Tongue (tissue), 2 donors: Measurements from ENCODE around the gene TMEM258. TPM values are rescaled to one million over a fixed set of nuclear protein-coding genes. Genes with fewer than 3 reads are reported as not detected.

Source experiments
- DNase-seq: peaks from one replicate; pipeline ENCODE4 v3.0.0-alpha.2; 2015
- total RNA-seq: library from RNA; depleted of rRNA; stranded (reverse); fragments of >200 nt; gene quantifications from one replicate; pipeline ENCODE4 v1.2.3, GENCODE V29; 2014

Gene TMEM258
- 27.2 TPM for total RNA-seq

DNA sequence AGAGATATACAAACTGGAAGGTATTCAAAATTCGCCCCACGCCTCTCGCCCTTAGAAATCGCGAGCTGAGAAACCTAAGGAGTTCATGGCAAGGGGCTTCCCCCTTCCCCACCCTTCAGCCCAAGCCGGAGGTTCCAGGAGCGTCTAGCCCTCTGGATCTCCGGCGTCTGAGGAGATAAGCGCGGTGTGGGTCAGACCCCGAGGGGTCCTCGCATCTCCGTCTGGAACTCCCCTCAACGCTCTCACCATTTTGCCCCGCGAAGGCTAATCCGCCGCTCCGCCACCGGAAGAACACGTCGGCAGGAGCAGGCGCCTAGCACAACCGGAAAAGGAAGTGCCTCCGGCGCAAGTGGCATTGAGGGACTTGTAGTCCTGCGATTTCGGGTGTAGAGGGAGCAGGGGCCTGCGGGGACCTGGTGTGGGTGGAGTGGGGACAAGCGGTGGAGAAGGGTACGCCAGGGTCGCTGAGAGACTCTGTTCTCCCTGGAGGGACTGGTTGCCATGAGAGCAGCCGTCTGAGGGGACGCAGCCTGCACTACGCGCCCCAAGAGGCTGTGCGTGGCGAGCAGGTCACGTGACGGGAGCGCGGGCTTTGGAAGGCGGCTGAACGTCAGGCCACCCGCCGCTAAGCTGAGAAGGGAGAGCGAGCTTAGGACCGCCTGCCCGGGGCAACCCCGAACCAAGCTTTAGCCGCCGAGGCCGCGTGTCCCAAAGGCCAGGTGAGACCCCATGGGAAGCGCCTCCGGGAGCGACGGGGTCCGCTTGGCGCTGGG lies at the start of gene TMEM258, which contains the start of gene FEN1:
Gene TMEM258 (minus strand): TSS at position 290 of the 773 bp plus-strand sequence. CDS start 41 bp downstream, at position 249.
Gene FEN1 (plus strand): TSS at position 602 of the 773 bp plus-strand sequence. CDS start 2,451 bp downstream, outside the sequence.
- DNase-seq, result peak; percentile 96

DNA sequence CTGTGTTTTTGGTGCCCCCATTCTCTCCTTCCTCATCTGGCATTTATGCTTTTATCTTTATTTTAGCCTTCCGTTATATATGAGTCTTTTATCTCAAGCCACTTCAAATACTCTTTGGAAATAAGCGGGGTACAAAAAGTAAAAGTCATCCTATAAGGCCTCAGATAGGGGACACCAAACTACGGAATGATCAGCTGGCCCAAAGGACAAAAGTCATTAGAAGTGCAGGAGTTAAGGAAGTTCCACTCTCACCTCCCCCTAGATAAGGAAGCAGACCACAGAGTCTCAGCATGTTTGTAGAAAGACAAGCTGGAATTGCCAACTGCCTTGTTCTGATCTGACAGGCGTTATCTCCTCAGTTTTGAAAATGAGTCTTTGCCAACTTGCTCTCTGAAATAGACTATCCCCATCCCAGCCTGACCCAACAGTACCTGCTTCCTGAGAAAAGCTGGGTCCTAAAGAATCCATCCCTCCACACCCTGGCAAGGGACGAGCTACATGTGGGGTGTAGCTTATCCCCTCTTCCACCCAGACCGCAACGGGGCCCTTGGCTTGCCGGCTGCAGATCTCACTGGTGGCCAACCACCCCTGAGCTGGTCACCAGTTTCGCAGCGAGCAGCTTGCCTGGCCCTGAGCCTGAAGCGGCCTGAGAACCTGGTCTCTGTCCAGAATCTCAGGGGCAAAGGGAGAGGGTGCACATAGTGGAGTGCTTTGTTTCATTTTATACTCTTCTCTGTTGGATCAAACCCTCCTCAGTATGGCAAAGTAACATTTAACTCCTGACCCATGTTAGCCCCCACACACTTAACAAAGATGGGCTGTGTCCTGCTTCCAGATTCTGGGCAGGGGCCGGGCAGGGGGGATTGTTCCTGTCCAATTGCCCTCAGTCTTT lies 49.5 kb upstream of the TMEM258 start:
- DNase-seq, result no peak

DNA sequence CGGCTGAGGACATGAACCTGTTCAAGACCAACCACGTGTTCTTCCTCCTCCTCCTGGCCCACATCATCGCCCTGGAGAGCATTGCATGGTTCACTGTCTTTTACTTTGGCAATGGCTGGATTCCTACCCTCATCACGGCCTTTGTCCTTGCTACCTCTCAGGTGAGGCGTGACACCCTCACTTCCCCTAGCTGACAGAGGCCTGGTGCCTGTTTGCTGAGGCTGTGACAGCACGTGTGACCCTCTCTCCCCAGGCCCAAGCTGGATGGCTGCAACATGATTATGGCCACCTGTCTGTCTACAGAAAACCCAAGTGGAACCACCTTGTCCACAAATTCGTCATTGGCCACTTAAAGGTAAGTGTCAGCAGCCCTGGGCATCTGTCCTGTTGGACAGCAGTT lies 48.0 kb upstream of the TMEM258 start:
- DNase-seq, result no peak

DNA sequence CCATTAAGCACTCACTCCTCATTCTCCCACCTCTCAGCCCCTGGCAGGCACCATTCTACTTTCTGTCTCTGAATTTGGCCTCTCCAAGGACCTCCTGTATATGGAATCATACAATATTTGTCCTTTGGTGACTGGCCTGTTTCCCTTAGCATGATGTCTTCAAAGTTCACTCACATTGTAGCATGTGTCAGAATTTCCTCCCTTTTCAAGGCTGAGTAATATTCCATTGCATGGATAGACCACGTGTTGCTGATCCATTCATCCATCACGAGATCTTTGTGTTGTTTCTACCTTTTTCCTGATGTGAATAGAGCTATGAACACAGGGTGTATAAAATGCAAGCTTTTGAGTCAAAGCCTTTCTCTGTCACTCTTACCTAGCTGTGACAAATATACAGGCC lies 47.3 kb upstream of the TMEM258 start:
- no peak for DNase-seq

DNA sequence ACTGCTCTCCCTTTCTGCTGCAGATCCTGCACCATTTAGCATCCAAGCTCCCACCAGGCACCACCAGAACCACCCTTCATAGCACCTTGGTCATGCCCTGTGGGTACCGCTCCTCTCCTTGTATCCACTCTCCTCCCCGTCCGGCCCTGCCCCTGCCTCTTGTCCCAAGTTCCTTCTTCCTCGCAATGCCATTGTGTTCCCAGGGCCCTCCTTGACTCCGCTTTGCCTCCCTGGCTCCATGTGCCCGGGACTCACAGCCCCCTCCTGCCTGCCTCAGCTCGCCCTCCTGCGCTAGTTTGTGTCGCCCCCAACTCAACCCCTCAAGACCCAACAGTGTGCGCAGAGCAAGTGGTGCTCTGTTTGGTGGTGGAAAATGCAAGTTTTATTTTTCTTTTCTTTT lies 46.5 kb upstream of the TMEM258 start:
- no peak for DNase-seq

DNA sequence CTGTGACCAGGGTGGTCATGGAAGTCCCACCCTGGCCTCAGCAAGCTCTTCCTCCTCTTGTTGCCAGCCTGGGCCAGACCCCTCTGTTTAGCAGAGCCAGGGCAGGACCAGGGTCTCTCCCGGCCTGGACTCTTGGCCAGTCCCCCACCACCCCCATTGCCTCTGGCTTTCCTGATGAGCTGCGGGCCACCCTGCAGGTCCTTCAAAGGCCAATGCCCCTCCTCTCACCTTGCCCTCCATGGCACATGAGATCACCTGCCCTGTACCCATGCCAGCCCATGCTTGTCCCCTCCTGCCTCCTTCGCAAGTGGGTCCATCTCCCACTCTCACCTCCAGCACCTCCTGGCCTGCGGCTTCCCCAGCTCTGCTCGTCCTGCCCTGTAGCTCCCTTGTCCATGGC lies 46.1 kb upstream of the TMEM258 start:
- DNase-seq, result no peak

DNA sequence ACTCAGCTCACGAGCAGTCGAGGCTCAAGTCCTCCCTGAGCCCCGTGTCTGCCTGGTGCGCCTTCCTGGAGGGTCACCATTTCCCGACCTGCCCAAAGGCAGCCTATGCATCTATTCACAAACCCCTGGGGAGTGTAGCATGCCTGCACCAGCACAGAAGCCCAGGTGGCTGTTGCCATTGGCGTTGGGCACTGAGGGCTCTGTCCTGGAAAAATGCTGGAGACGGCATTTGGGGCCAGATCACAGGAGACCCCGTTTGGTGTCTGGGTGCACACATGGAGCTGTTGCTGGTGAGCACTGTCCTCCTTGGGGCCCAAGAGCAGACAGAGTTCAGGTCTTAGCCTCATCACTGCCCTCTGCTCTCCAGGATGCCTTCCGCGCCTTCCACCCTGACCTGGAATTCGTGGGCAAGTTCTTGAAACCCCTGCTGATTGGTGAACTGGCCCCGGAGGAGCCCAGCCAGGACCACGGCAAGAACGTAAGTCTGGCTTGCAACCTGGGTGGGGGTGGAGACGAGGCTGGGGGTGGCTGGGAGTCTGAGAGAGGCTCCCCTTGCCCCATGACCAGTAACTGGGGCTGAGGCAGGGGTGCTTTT lies 45.1 kb upstream of the TMEM258 start:
- no peak for DNase-seq

DNA sequence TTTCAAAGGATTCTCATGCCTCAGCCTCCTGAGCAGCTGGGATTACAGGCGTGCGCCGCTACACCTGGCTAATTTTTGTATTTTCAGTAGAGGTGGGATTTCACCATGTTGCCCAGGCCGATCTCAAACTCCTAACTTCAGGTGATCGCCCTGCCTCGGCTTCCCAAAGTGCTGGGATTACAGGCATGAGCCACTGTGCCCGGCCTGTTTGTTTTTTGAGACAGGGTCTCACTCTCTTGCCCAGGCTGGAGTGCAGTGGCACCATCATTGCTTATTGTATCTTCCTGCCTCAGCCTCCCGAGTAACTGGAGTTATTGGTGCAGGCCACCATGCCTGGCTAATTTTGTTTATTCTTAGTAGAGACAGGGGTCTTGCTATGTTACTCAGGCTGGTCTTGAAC lies 43.8 kb upstream of the TMEM258 start:
- no peak for DNase-seq

DNA sequence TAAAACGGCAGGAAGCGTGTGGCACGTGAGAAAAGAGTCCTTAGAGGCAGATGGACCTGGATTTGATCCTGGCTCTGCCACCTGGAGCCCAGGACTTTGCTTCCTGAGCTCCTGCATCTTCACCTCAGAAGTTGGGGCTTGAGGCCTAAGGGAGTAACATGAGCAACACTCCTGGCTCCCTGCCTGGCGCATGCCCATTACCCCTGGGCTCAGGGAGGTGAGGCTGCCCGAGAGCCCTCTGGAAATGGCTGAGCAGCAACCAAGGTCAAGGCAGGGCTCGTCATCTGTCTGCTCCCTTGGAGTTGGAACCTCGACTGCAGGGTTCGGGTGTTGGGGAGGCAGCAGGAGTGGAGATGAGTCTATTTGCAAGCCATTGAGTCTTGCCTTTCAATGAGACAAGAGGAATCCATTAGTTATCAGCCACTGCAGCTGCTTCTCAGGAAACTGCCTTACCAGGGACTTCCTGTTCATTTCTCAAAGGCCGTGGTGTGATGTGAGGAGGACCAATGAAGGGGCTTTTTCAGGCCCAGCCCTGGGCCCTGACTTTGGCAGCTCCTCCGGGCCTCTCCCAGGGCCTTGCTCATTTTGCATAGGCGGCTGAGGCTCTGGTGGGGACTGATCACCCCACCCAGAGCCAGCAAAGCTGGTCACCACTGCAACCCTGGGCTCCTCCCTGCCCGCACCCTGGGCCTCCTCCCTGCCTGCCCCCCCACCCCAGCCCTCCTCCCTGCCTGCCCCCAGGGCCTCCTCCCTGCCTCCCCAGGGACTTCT lies 42.1 kb upstream of the TMEM258 start:
- peak; percentile 60 for DNase-seq

DNA sequence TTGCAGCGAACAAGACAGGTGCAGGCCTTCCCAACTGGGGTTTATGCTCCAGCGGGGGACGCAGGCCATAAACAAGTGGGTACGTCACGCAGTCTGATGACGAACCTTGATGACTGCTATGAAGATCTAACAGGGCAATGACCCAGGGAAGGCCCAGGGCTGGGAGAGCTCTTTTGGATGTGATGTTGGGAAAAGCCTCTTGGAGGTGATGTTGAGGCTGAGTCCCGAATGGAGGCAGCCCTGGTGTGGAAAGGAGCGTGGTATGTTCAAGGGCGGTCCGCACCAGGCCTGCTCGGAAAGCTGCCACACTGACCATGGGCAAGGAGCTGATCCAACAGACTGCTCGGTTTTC lies 41.5 kb upstream of the TMEM258 start:
- no peak for DNase-seq

DNA sequence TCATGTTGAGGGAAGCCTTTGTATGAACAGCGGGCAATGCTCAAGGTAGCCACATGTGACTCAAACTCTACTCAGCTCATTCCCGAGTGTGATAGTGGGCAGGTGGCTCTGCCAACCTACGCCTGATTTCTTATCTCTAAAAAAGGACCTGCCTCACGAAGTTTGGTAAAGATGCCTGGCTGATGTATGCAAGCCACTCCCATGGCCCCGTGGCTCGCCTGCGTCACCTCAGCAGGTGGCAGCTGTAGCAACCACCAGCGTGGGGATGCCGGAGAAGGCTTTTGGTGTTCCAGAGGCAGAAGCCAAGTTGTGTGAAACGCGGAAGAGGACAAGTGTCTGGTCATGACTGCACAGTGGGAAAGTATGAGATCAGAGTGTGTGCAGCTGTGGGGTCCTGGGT lies 41.1 kb upstream of the TMEM258 start:
- DNase-seq, result no peak

DNA sequence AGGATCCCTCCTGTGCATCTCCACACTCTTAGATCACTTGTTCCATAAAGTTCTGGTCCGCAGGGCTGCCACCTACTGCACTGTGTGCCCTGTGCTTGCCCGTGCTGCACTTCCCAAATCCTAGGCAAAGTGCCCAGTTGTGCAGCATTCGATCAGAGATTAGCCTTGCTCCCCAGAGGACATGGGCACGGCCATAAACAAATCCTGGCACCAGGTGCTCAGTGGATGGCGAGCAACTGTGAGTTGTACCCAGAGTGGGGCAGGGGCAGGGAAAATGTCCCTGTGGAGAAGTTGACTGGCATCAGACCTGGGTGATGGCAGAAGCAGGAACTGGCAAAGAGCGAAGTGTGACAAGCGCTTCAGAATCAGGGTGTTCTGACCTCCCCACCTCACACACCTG lies 40.4 kb upstream of the TMEM258 start:
- DNase-seq, result no peak

DNA sequence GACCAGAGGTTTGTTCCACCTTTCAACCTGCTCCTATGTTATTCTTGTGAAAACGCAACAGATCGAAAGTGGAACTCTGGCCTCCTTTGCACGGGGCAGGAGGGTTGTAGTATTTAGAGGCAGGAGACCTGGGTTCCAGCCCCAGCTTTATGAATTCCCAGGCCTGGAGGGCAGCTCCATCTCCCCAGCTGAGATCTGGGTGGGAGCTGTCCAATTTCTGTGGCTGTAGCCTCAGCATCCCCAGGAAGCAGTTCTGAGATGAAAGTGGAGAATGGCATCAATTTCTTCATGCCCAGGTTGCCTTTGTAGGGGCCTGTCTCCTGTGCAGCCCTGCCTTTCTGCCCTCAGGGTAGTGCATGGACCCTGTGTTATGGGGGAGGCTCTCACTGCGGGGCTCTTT lies 39.8 kb upstream of the TMEM258 start:
- DNase-seq, result no peak

DNA sequence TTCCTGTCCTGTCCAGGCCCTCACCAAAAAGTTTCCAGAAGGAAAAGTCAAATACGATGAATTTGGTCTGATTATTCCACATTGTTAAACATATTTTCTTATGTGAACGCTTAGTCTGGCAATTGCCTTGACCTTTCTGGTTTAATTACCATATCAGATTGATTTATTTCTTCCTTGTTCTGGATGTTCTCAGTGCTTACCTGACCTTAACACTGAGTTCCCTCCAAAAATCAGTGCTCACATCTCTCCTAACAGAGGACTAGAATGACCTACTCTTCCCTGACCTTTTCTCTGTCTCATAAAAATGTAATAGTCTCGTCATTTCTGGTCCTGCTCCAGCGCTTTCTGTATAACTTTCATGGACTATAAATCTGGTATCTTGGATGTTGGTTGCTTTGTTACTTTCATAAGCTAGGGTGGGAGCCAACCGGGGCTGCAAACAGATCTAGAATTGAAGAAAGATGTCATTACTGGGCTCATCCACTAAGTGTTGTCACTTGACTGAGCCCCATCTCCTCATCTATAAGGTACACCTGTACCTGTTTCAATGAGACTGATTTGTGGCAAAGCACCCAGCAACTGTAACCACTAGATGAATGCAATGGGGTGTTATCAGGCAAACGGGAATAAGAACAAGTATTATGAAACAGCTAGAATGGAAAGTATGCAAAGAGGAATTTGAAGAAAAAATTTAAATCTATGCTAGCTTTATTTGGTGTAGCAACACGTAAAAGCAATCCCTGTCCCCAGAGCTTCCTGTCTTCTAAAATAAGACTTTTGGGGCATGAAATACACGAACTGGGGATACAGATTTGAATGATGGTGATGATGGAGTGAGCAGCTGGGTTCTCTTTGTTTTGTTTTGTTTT lies 38.1 kb upstream of the TMEM258 start:
- DNase-seq, result no peak

DNA sequence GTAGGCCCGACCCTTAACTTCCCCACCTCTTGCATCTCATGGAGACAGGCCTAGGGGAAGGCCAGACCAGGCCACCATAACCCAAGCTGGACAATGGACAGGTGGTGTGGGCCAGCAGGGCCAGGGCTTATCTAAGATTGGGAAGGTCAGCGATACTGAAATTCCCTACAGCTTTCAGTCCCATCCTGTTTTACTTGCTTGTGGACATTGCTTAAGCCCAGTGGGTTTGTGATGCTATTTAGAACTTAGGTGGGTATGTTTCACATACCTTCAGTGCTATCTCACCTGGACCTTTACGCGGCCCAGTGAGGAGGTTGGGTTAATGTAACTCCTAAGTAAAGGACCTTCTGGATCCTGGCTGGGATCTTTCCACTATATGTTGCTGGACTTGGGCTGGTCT lies 37.4 kb upstream of the TMEM258 start:
- no peak for DNase-seq

DNA sequence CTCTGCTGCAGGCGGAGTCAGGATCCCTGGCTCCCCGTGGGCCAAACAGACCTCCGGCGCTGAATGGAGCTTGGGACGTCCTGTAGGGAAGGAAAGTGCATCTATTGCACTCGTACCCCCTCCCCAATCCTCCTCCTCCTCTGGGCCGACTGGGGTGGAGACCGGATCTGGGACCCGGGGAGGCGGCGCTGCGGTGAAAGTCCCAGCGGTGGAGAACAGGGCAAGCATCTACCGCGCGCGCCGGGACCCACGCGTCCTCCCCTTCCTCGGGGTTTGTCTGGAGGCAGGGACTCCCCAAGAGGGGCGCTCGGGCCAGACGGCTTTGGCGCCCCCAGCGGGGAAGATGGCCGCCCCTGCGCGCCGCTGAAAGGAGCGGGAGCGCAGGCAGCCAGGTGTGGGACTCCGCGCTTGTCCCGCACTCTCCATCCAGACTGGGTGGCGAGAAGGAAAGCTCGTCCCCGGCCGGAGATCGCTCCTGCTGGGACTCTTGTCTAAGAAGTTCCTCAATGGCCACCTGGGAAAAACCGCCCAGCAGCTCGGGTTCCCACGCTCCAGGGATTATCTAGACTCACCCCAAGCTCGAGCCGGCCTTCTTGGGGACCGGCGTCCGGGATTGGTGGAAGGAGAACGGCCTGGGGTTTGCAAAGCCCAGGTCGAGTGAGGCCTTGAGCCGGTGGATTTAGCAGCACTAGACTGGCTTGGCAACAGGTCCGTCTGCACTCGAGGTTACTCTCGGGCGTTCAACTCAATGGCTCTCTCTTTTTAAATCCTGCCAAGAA lies 36.4 kb upstream of the TMEM258 start:
- DNase-seq, result peak; percentile 58

DNA sequence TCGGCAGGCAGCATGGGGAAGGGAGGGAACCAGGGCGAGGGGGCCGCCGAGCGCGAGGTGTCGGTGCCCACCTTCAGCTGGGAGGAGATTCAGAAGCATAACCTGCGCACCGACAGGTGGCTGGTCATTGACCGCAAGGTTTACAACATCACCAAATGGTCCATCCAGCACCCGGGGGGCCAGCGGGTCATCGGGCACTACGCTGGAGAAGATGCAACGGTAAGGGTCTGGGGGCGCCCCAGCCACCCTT lies 35.9 kb upstream of the TMEM258 start:
- no peak for DNase-seq

DNA sequence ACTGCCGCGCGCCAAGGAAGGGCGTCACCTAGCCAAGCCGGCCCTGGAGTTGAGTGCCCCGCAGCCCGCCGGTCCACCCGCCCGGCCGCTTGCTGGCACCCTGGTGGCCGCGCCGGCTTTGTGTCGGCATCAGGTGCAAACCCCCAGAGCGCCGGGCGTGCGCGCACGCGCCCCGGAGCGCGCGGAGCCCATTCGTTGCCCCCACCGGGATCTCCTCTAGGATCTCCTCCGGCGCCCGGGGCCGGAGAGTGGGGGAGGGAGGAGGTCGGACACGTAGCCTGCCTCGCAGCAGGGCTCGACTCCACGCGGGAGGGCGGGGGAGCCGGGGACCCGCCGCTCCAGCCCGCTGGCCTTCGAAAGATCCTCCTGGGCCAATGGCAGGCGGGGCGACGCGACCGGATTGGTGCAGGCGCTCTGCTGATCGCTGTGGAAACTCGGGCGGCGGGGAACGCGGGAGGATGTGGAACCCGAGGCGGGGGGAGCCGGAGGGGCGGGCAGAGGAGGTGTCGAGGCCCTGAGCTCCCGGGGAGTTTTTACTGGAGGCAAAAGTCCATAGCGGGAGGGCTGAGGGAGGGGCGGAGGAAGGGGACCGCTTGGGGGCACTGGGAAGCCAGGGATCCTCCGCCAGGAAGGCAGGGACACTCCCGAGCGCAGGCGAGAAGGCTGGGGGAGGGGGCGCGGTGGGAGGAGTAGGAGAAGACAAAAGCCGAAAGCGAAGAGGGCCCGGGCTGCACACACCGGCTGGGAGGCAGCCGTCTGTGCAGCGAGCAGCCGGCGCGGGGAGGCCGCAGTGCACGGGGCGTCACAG lies 35.4 kb upstream of the TMEM258 start, which contains the start of gene FADS2:
Gene FADS2 (plus strand): TSS at position 730 of the 808 bp plus-strand sequence. CDS start 91 bp downstream, outside the sequence.
- DNase-seq, result peak; percentile 96

DNA sequence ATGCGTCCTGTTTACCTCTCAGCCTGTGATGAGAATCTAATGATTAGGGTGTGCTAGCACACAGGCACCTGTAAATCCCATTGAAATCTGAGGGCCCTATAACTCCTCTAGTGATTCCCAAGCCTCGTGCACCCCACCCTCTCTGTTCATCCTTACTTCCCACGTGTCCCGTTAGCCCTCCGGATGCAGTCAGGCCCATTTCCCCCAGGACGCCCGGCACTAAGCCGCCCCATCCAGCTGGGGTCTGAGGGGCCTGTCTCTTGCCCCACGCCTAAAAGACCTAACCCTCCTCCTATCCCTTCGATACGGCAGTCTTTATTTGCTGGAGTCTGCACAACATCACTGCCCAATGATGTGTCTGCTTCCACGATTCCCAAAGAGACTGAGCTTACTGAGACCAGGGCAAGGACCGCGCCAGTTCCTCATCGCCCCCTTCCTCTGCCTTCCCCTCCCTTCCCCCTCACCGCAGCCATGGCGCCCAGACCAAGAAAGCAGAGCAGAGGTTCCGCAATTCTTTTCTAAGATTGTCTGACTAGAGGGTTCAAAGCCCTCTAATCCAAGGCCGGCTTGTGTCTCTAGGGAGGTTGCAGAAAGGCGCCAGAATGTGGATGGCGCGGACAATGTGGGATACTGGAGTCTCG lies 34.7 kb upstream of the TMEM258 start:
- DNase-seq, result no peak
